Measurements from ENCODE around the gene EEA1.

EEA1 gene

DNA sequence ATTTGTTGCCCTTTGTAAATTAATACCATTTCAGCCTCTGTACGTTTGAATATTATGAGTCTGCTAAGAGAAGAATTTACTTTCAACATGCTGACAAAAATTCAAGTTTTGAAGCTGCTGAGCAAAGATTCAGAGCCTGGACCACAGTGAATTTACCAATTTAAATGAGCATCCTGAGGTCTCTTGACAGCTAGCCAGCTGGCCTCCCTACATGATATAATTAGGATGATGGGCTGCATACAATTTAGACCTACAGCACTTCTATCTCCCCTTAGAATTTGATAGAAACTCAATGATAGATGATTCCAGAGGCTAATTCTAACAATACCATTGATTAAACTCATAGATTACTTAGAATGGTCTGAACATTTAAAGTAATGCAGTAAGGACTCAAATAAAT, 10.0 kb upstream of the EEA1 start:
- H3K4me3 ChIP-seq (ENCODE audit: low read depth, low read length) = no peak overlapping the region
- TF ChIP-seq CTCF (IDR thresholded peaks at IDR 0.05; ENCODE audit: borderline replicate concordance, insufficient read depth, low read depth, low read length) = no peak

DNA sequence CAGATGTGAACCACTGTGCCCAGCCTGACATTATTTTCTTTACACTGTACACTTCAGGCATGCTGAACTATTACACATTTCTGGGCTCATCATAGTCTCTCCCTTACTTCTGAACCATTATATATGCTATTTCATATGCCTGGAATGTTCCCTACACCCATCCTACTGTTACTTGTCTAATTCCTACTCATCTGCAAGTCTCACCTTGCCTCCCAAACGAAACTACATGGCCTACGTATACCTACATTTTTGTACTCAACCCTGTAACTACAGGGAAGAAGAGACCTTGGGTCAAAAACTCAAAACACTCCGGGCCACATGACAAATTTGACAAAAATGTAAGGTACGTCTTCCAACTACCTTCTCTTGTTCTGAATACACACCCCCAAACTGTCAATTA, 9.5 kb upstream of the EEA1 start:
- no peak for TF ChIP-seq CTCF (IDR thresholded peaks at IDR 0.05; ENCODE audit: borderline replicate concordance, insufficient read depth, low read depth, low read length)
- H3K4me3 ChIP-seq (ENCODE audit: low read depth, low read length) = no peak overlapping the region

GRCh38 chr12:92938018-92938417, 8.9 kb upstream of the EEA1 start:
- no peak for TF ChIP-seq CTCF (IDR thresholded peaks at IDR 0.05; ENCODE audit: borderline replicate concordance, insufficient read depth, low read depth, low read length)

GRCh38 chr12:92933606-92934005, 4.5 kb upstream of the EEA1 start:
- H3K4me3 ChIP-seq (ENCODE audit: low read depth, low read length) = no peak overlapping the region
- no peak for TF ChIP-seq CTCF (IDR thresholded peaks at IDR 0.05; ENCODE audit: borderline replicate concordance, insufficient read depth, low read depth, low read length)

More at GRCh38 chr12:92938018-92938417, 8.9 kb upstream of the EEA1 start:
- H3K4me3 ChIP-seq (ENCODE audit: low read depth, low read length) = no peak overlapping the region

DNA sequence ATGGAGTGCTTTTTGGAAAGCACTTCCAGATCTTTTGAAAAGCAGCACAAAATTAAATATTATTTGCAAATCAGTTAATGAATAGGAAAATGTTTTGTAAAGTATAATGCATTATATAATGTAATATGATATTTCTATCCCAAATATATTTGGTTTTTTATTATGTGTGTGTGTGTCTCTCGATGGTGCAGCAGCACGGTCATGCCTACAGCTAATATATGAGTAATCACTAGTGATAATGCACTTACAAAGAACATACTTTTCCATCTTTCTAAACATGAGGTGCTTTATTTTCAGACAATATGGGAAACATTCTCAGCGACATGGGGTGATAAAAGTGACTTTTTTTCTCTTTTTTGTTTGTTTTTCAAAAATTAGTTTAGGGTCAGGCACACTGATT, 1.3 kb upstream of the EEA1 start:
- TF ChIP-seq CTCF (IDR thresholded peaks at IDR 0.05; ENCODE audit: borderline replicate concordance, insufficient read depth, low read depth, low read length) = no peak
- H3K4me3 ChIP-seq (ENCODE audit: low read depth, low read length) = no peak overlapping the region

GRCh38 chr12:92929983-92930382, 888 bp upstream of the EEA1 start:
- peak overlapping the region; percentile 75 for H3K4me3 ChIP-seq (ENCODE audit: low read depth, low read length)
- no peak for TF ChIP-seq CTCF (IDR thresholded peaks at IDR 0.05; ENCODE audit: borderline replicate concordance, insufficient read depth, low read depth, low read length)

GRCh38 chr12:92928421-92928961, 604 bp downstream of the EEA1 start:
- peak overlapping the region; percentile 58 for H3K4me3 ChIP-seq (ENCODE audit: low read depth, low read length)
- TF ChIP-seq CTCF (IDR thresholded peaks at IDR 0.05; ENCODE audit: borderline replicate concordance, insufficient read depth, low read depth, low read length) = no peak
